K562 (cell line): Measurements from ENCODE around the gene MTA1. TPM values are rescaled to one million over a fixed set of nuclear protein-coding genes. Genes with fewer than 3 reads are reported as not detected.

ENCODE experiments used
- AFF1 ChIP-seq, 2 experiments: fragments of 450-650 bp; IDR thresholded peaks; 2 replicates each; pipeline ENCODE4 v1.6.1; 2018; ENCODE audit warnings: mild to moderate bottlenecking in 2 of 2, low read depth in 1 of 2; ENCODE audit not compliant: partially characterized antibody in 2 of 2
- HDAC1 ChIP-seq, 2 experiments: fragments of 450-650 bp; IDR thresholded peaks; 2 replicates each; pipeline ENCODE4 v1.6.1; 2016 to 2017; ENCODE audit warnings: inconsistent platforms in 1 of 2, mild to moderate bottlenecking in 1 of 2, moderate library complexity in 1 of 2
- KDM1A ChIP-seq, 2 experiments: fragments of 450-650 bp; IDR thresholded peaks; 2 replicates each; pipeline ENCODE4 v1.6.1; 2016; ENCODE audit warnings: mild to moderate bottlenecking in 2 of 2
- MTF1 ChIP-seq: fragments of 250-450 bp; sonication (Bioruptor Pico); IDR thresholded peaks from 2 replicates; pipeline ENCODE4 v1.9.0; 2021; ENCODE audit warnings: moderate library complexity, mild to moderate bottlenecking, inconsistent platforms, borderline replicate concordance
- NCOR1 ChIP-seq: fragments of 450-650 bp; IDR thresholded peaks from 2 replicates; pipeline ENCODE4 v1.6.1; 2016; ENCODE audit warnings: mild to moderate bottlenecking, moderate library complexity
- PHF8 ChIP-seq: fragments of 200-600 bp; sonication (generic); IDR thresholded peaks from 2 replicates; pipeline ENCODE4 v1.6.1; 2012; ENCODE audit warnings: mixed run types, mild to moderate bottlenecking, inconsistent platforms, low read length, moderate library complexity, borderline replicate concordance
- POLR2A ChIP-seq: fragments of 450-650 bp; conservative IDR thresholded peaks from 2 replicates; pipeline ENCODE4 v1.6.1; 2016
- PURB ChIP-seq: sonication (generic); formaldehyde crosslinking; IDR thresholded peaks from 2 replicates; pipeline ENCODE4 v1.9.0; 2021; ENCODE audit warnings: low read depth, mild to moderate bottlenecking, missing genetic modification reagents
- SAP30 ChIP-seq: fragments of 200-600 bp; sonication (generic); IDR thresholded peaks from 2 replicates; pipeline ENCODE4 v1.6.1; 2012; ENCODE audit warnings: borderline replicate concordance, low read depth, mild to moderate bottlenecking, moderate library complexity, low read length, control low read depth, inconsistent platforms; ENCODE audit not compliant: insufficient read depth, poor library complexity, severe bottlenecking
- ZNF395 ChIP-seq: fragments of 200-800 bp; sonication (Bioruptor generic); IDR thresholded peaks from 2 replicates; pipeline ENCODE4 v1.6.1; 2017; ENCODE audit warnings: missing genetic modification characterization, missing compliant biosample characterization
- ZNF407 ChIP-seq: fragments of 450-650 bp; IDR thresholded peaks from 2 replicates; pipeline ENCODE4 v1.6.1; 2016; ENCODE audit warnings: low read depth
- ZNF707 ChIP-seq: fragments of 250-450 bp; sonication (Bioruptor Pico); conservative IDR thresholded peaks from 2 replicates; pipeline ENCODE4 v1.8.0; 2022; ENCODE audit warnings: inconsistent platforms, mild to moderate bottlenecking, moderate library complexity
- polyA plus RNA-seq, 8 experiments: library from polyadenylated mRNA; depleted of rRNA in 4 of 8; stranded (reverse) in 5 of 8; unstranded in 3 of 8; fragments of >200 nt; fragmentation: Nextera tagmentation in 2 of 8; fragmentation: Illumina TruSeq in 1 of 8; extraction: Ambion mirVana in 2 of 8; extraction: Trizol in 1 of 8; gene quantifications; 2 replicates each; pipeline versions ENCODE4 v1.2.1 to v1.2.3, GENCODE V29; 2011 to 2014; ENCODE audit warnings: inconsistent platforms in 1 of 8, missing spikeins in 1 of 8
- total RNA-seq, 7 experiments: library from RNA; depleted of rRNA in 6 of 7; stranded (reverse); fragments of >200 nt in 6 of 7; fragmentation: Illumina TruSeq in 2 of 7; extraction: Trizol in 2 of 7; gene quantifications; 2 replicates each; pipeline versions ENCODE4 v1.2.1 to v1.2.3, GENCODE V29; 2011 to 2021; ENCODE audit warnings: low replicate concordance in 1 of 7

The MTA1 gene
- total and polyA plus RNA-seq, 9 of the 15 experiments (the other 6 are each of a cell fraction or from before 2014, with no cell fraction given): 0.13 to 118 (median 32.3) TPM

GRCh38 chr14:105491366-105491973 lies 71.8 kb downstream of the MTA1 start (continued):
- TF ChIP-seq ZNF407 (no peak), PURB (no peak), SAP30 (peak; percentile 97), NCOR1 (no peak), POLR2A (peak; percentile 77), ZNF707 (no peak), PHF8 (peak; percentile 78; the same call in 1 of the 2 replicates), HDAC1 (IDR thresholded peaks at IDR 0.05) (peak in 1 of 2 experiments; percentile 70; a peak in 2 of 4 replicates), AFF1 (IDR thresholded peaks at IDR 0.05; ENCODE audit: low read depth in 1 of 2, partially characterized antibody in 2 of 2) (no peak), ZNF395 (CRISPR knock-in tag) (peak; percentile 50), MTF1 (CRISPR knock-in tag) (no peak), KDM1A (IDR thresholded peaks at IDR 0.05) (no peak)
